Parathyroid adenoma (tissue), 2 donors: ENCODE measurements around the gene CABLES1.

Experiments
- H2AFZ ChIP-seq: fragments of 300-600 bp; sonication (generic); one replicate; pipeline ENCODE4 v1.7.0; 2017; ENCODE audit warnings: antibody characterized with exemption, mild to moderate bottlenecking
- H3K27ac ChIP-seq: fragments of 300-600 bp; sonication (generic); one replicate; pipeline ENCODE4 v1.7.0; 2017
- H3K27me3 ChIP-seq: fragments of 300-600 bp; sonication (generic); one replicate; pipeline ENCODE4 v1.7.0; 2017; ENCODE audit warnings: low read length; ENCODE audit not compliant: control insufficient read depth, insufficient read depth
- H3K36me3 ChIP-seq: fragments of 300-600 bp; sonication (generic); one replicate; pipeline ENCODE4 v1.7.0; 2017; ENCODE audit warnings: low read length; ENCODE audit not compliant: control insufficient read depth, insufficient read depth
- H3K4me1 ChIP-seq: fragments of 300-600 bp; sonication (generic); one replicate; pipeline ENCODE4 v1.7.0; 2017; ENCODE audit warnings: control low read depth
- H3K4me2 ChIP-seq: fragments of 300-600 bp; sonication (generic); one replicate; pipeline ENCODE4 v1.7.0; 2017; ENCODE audit warnings: low read length
- H3K4me3 ChIP-seq: fragments of 300-600 bp; sonication (generic); one replicate; pipeline ENCODE4 v1.7.0; 2017; ENCODE audit warnings: low read depth, low read length
- H3K79me2 ChIP-seq: fragments of 300-600 bp; sonication (generic); one replicate; pipeline ENCODE4 v1.7.0; 2017; ENCODE audit warnings: control low read depth
- H3K9ac ChIP-seq: fragments of 300-600 bp; sonication (generic); one replicate; pipeline ENCODE4 v1.7.0; 2017; ENCODE audit warnings: mild to moderate bottlenecking
- H3K9me3 ChIP-seq: fragments of 300-600 bp; sonication (generic); one replicate; pipeline ENCODE4 v1.7.0; 2017; ENCODE audit warnings: low read length; ENCODE audit not compliant: control insufficient read depth
- TF ChIP-seq, protein P1 (sequence below): fragments of 300-600 bp; sonication (generic); IDR thresholded peaks from one replicate; pipeline ENCODE4 v1.7.0; 2017; ENCODE audit warnings: antibody characterized with exemption, mild to moderate bottlenecking
- donor health status: primary hyperparathyroidism.

CABLES1 gene

DNA sequence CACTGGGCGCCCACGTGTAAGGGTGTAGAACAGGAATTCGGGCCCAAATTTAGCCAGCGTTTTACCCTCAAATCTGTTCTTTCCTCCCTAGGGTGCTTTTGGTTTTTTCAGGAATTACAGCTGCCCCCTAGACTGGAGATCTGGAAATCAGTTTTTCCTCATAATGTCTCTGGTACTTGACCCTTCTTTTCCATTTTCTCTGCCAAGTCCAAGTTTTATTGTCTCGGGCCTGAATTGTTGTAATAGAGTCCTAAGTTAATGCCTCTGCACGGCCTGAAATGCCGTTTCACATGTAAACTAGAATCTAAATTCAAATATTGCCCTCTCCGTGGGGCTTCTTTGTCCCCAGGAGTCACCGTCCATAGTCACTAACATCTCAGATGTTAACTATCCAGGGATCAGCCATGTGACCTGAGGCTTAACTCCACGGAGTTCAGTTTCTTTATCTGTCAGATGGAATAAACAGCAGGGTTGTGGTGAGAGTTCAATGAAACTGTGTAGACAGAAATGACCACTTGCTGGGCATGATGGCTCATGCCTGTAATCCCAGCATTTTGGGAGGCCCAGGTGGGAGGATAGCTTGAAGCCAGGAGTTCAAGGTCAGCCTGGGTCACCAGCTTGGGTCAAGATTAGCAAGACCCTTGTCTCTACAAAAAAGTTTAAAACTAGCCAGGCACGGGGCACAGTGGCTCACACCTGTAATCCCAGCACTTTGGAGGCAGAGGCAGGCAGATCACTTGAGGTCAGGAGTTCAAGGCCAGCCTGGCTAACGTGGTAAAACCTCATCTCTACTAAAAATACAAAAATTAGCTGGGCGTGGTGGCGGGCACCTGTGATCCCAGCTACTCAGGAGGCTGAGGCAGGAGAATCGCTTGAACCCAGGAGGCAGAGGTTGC is 12.7 kb upstream of the CABLES1 start:
- H3K4me3 ChIP-seq: no peak overlapping the region
- H3K27me3 ChIP-seq: no peaks in the 10 kb centered on the region
- no peaks in the 10 kb centered on the region for H3K79me2 ChIP-seq
- H3K9me3 ChIP-seq: no peaks in the 10 kb centered on the region
- H3K27ac ChIP-seq: no peak overlapping the region
- TF ChIP-seq, protein P1, sequence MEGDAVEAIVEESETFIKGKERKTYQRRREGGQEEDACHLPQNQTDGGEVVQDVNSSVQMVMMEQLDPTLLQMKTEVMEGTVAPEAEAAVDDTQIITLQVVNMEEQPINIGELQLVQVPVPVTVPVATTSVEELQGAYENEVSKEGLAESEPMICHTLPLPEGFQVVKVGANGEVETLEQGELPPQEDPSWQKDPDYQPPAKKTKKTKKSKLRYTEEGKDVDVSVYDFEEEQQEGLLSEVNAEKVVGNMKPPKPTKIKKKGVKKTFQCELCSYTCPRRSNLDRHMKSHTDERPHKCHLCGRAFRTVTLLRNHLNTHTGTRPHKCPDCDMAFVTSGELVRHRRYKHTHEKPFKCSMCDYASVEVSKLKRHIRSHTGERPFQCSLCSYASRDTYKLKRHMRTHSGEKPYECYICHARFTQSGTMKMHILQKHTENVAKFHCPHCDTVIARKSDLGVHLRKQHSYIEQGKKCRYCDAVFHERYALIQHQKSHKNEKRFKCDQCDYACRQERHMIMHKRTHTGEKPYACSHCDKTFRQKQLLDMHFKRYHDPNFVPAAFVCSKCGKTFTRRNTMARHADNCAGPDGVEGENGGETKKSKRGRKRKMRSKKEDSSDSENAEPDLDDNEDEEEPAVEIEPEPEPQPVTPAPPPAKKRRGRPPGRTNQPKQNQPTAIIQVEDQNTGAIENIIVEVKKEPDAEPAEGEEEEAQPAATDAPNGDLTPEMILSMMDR: no peak
- no peak overlapping the region for H3K9ac ChIP-seq
- H2AFZ ChIP-seq: no peak overlapping the region
- no peak overlapping the region for H3K4me2 ChIP-seq
- no peaks in the 10 kb centered on the region for H3K36me3 ChIP-seq
- no peaks in the 10 kb centered on the region for H3K4me1 ChIP-seq

- H3K9me3 ChIP-seq: no peaks in the 10 kb centered on the region
- H3K36me3 ChIP-seq: no peaks in the 10 kb centered on the region
- no peak overlapping the region for H3K4me3 ChIP-seq
- no peaks in the 10 kb centered on the region for H3K79me2 ChIP-seq
- H3K9ac ChIP-seq: no peak overlapping the region
- H3K27me3 ChIP-seq: no peaks in the 10 kb centered on the region
- H3K4me2 ChIP-seq: no peak overlapping the region
- H2AFZ ChIP-seq: no peak overlapping the region
- no peak overlapping the region for H3K27ac ChIP-seq
- TF ChIP-seq, protein P1: no peak
- H3K4me1 ChIP-seq: peaks cover 5% of the 10 kb centered on the region
Measured at GRCh38 chr18:23126376-23127056, 8.8 kb upstream of the CABLES1 start.

DNA sequence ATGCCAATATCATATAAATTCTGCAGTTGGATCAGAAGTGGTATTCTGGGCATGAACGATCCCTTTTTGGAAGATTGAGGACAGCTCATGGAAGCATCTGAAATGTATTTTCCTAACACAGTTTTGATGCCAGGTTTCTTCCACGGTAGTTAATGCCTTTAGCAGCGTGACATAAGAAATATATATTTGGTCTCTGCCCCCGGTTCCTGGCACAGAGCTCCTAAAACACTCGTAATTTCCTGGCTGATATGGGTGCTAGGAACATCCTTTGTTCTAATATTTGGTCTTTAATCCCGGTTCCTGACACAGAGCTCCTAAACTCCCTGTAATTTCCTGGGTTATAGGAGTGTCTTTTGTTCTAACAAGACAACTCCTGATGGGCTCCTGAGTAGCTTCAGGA is 8.2 kb upstream of the CABLES1 start:
- H3K4me2 ChIP-seq: no peak overlapping the region
- no peak overlapping the region for H3K4me3 ChIP-seq
- H3K4me1 ChIP-seq: peaks cover 5% of the 10 kb centered on the region
- no peaks in the 10 kb centered on the region for H3K27me3 ChIP-seq
- H3K79me2 ChIP-seq: no peaks in the 10 kb centered on the region
- H3K9ac ChIP-seq: no peak overlapping the region
- H3K9me3 ChIP-seq: no peaks in the 10 kb centered on the region
- TF ChIP-seq, protein P1: no peak
- no peak overlapping the region for H3K27ac ChIP-seq
- H2AFZ ChIP-seq: no peak overlapping the region
- no peaks in the 10 kb centered on the region for H3K36me3 ChIP-seq

DNA sequence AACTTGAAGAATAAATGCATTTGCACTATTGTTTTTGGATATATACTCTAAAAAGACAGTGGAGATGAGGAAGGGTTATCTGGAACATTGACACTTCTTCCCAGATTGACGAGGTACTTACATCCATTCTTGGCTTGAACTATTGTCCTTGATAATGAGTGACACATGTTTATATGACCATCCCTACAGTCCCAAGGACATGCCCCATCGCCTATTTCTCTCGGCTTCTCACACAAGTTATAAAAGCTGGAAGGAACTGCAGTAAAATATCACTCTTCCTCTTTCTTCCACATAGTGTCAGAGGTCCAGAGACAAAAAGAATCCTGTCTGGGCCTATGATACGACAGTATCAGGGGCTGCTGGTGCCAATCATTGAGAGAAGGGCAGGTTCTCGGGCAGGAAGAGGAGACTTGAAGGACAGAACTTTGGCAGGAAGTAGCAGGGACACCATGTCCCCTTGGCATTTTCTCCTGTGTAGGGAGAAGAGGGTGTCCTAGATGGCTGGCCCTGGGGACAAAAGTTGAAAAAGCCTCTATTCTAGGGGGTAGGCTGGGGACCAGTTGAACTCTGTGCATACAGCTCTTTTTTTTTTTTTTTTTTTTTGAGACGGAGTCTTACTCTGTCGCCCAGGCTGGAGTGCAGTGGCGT is 5.8 kb upstream of the CABLES1 start:
- no peak overlapping the region for H3K4me2 ChIP-seq
- no peak overlapping the region for H2AFZ ChIP-seq
- H3K4me3 ChIP-seq: no peak overlapping the region
- H3K36me3 ChIP-seq: no peaks in the 10 kb centered on the region
- no peak overlapping the region for H3K9ac ChIP-seq
- no peaks in the 10 kb centered on the region for H3K79me2 ChIP-seq
- H3K4me1 ChIP-seq: peaks cover 10% of the 10 kb centered on the region
- no peak overlapping the region for H3K27ac ChIP-seq
- H3K9me3 ChIP-seq: no peaks in the 10 kb centered on the region
- TF ChIP-seq, protein P1: no peak
- no peaks in the 10 kb centered on the region for H3K27me3 ChIP-seq
